GM12878 (cell line): Measurements from ENCODE around the gene SHMT2. TPM values are rescaled to one million over a fixed set of nuclear protein-coding genes. Genes with fewer than 3 reads are reported as not detected.

Source experiments
- ATAC-seq: fragments of 200-7000 bp; cut with Tn5 transposase; 3 replicates; pipeline ENCODE4 v1.9.1; 2020; ENCODE audit warnings: mild to moderate bottlenecking, moderate library complexity
- BruUV-seq: library from RNA; stranded (reverse); fragments of 400-500 nt; replicated peaks from 2 replicates; lab custom pipeline; 2021; lab: Mats Ljungman, UMichigan
- CTCF ChIA-PET: fragments of 300-600 bp; sonication (Branson Sonifier 250); formaldehyde crosslinking; extraction: SDS; loops from one replicate; lab custom pipeline; 2021; ENCODE audit warnings: inconsistent platforms; lab: Yijun Ruan, JAX
- POLR2A ChIA-PET: fragments of 350-600 bp; formaldehyde crosslinking; extraction: SDS; loops from one replicate; lab custom pipeline; 2021; ENCODE audit warnings: inconsistent platforms; lab: Charles Lee
- RAD21 ChIA-PET: fragments of 300-600 bp; sonication (Branson Sonifier 250); formaldehyde crosslinking; loops from one replicate; lab custom pipeline; 2023; ENCODE audit warnings: antibody characterized with exemption; ENCODE audit not compliant: unreplicated experiment; lab: Charles Lee
- SMC1A ChIA-PET: fragments of 300-600 bp; sonication (Branson Sonifier 250); formaldehyde crosslinking; loops from one replicate; lab custom pipeline; 2023; ENCODE audit not compliant: unreplicated experiment, uncharacterized antibody; lab: Charles Lee
- DNase-seq: peaks from one replicate; pipeline ENCODE4 v3.0.0-alpha.2; 2011; ENCODE audit warnings: low read depth, low spot score
- FAIRE-seq: peaks from 3 replicates; lab custom pipeline; 2011; peaks lifted over from hg19 to GRCh38; lab: Jason Lieb, UNC
- H2AFZ ChIP-seq: 2 replicates; pipeline ENCODE4 v1.6.0; 2011; ENCODE audit warnings: low read depth, low read length, control low read depth; ENCODE audit not compliant: control insufficient read depth
- H3K27ac ChIP-seq: 2 replicates; pipeline ENCODE4 v1.5.1; 2011; ENCODE audit warnings: control low read depth; ENCODE audit not compliant: control insufficient read depth, insufficient read depth
- H3K27me3 ChIP-seq, 2 experiments: replicated peaks in 1 of 2; 2 replicates each; pipeline versions ENCODE4 v1.6.0 to v1.6.1; 2011; ENCODE audit warnings: low read length in 1 of 2; ENCODE audit not compliant: control insufficient read depth in 2 of 2, insufficient read depth in 2 of 2
- H3K36me3 ChIP-seq, 2 experiments: 2 replicates each; pipeline ENCODE4 v1.5.1; 2011; ENCODE audit warnings: low read length in 1 of 2; ENCODE audit not compliant: control insufficient read depth in 2 of 2, insufficient read depth in 2 of 2
- H3K4me1 ChIP-seq: 2 replicates; pipeline ENCODE4 v1.6.1; 2011; ENCODE audit warnings: mild to moderate bottlenecking, low read length, moderate library complexity, mixed read lengths; ENCODE audit not compliant: control insufficient read depth, insufficient read depth
- H3K4me2 ChIP-seq: 2 replicates; pipeline ENCODE4 v1.6.0; 2011; ENCODE audit warnings: control low read depth; ENCODE audit not compliant: control insufficient read depth, insufficient read depth
- H3K4me3 ChIP-seq: fragments of 200-600 bp; sonication (generic); 2 replicates; pipeline ENCODE4 v1.5.1; 2016
- H3K79me2 ChIP-seq: 2 replicates; pipeline ENCODE4 v1.6.0; 2011; ENCODE audit warnings: low read length; ENCODE audit not compliant: control insufficient read depth, insufficient read depth
- H3K9ac ChIP-seq: 2 replicates; pipeline ENCODE4 v1.8.0; 2011; ENCODE audit warnings: low read length, control low read depth, mixed read lengths; ENCODE audit not compliant: control insufficient read depth, insufficient read depth
- H3K9me3 ChIP-seq: replicated peaks from 3 replicates; pipeline ENCODE4 v1.5.1; 2011; ENCODE audit warnings: mild to moderate bottlenecking, low read length; ENCODE audit not compliant: control insufficient read depth, insufficient read depth
- H4K20me1 ChIP-seq: 2 replicates; pipeline ENCODE4 v1.6.0; 2011; ENCODE audit not compliant: control insufficient read depth, insufficient read depth
- ASH2L ChIP-seq: fragments of 300-600, 200-600 bp; sonication (generic); IDR thresholded peaks from 2 replicates; pipeline ENCODE4 v1.6.1; 2017; ENCODE audit warnings: low read depth, mild to moderate bottlenecking, borderline replicate concordance
- BMI1 ChIP-seq: fragments of 450-650 bp; IDR thresholded peaks from 2 replicates; pipeline ENCODE4 v1.6.1; 2016; ENCODE audit warnings: mild to moderate bottlenecking, moderate library complexity, borderline replicate concordance
- FOXK2 ChIP-seq: fragments of 450-650 bp; IDR thresholded peaks from 2 replicates; pipeline ENCODE4 v1.6.1; 2017; ENCODE audit warnings: mild to moderate bottlenecking, moderate library complexity
- GABPA ChIP-seq: IDR thresholded peaks from 2 replicates; pipeline ENCODE4 v1.6.1; 2014; ENCODE audit warnings: antibody characterized with exemption, low read depth, mild to moderate bottlenecking, inconsistent platforms
- MEF2B ChIP-seq: fragments of 450-650 bp; IDR thresholded peaks from 2 replicates; pipeline ENCODE4 v1.6.1; 2018; ENCODE audit warnings: mild to moderate bottlenecking, moderate library complexity; ENCODE audit not compliant: partially characterized antibody, poor library complexity, severe bottlenecking
- NR2C2 ChIP-seq: IDR thresholded peaks from 2 replicates; pipeline ENCODE4 v1.6.1; 2011; ENCODE audit warnings: borderline replicate concordance, low read depth; ENCODE audit not compliant: control insufficient read depth, insufficient read length
- PBX3 ChIP-seq: IDR thresholded peaks from 2 replicates; pipeline ENCODE4 v1.6.1; 2011; ENCODE audit warnings: mild to moderate bottlenecking, low read depth, low read length, moderate library complexity; ENCODE audit not compliant: insufficient replicate concordance
- POLR2A ChIP-seq: IDR thresholded peaks from 2 replicates; pipeline ENCODE4 v1.6.1; 2011; ENCODE audit warnings: low read depth, mild to moderate bottlenecking, low read length
- RCOR1 ChIP-seq: conservative IDR thresholded peaks from 2 replicates; pipeline ENCODE4 v1.6.1; 2012; ENCODE audit warnings: low read depth, low read length, improper control_type of control experiment
- SIN3A ChIP-seq: IDR thresholded peaks from 2 replicates; pipeline ENCODE4 v1.6.1; 2012; ENCODE audit warnings: low read depth, low read length, improper control_type of control experiment
- YBX1 ChIP-seq: fragments of 450-650 bp; IDR thresholded peaks from 2 replicates; pipeline ENCODE4 v1.6.1; 2016; ENCODE audit warnings: antibody characterized with exemption
- ZNF24 ChIP-seq: fragments of 450-650 bp; IDR thresholded peaks from 2 replicates; pipeline ENCODE4 v1.6.1; 2017; ENCODE audit warnings: antibody characterized with exemption, mild to moderate bottlenecking
- ZSCAN29 ChIP-seq: fragments of 450-650 bp; IDR thresholded peaks from 2 replicates; pipeline ENCODE4 v1.6.1; 2017; ENCODE audit warnings: mild to moderate bottlenecking, moderate library complexity
- WGBS: methylation state at CpG from one replicate; pipeline ENCODE4 v1.1.6; 2016; ENCODE audit warnings: low lambda C conversion rate; ENCODE audit not compliant: insufficient replicate concordance, insufficient coverage; ENCODE audit errors: missing lambda C conversion rate; 5-methylcytosine and 5-hydroxymethylcytosine counted together
- in situ Hi-C: fragments of 300-500 bp; cut with MboI; formaldehyde crosslinking; loops from 9 replicates; pipeline ENCODE4 v1.14.3; 2018; ENCODE audit warnings: mixed read lengths
- intact Hi-C: fragments of 100-400 bp; cut with micrococcal nuclease; formaldehyde crosslinking; loops from one replicate; pipeline ENCODE4 v1.14.2; 2022; ENCODE audit not compliant: unreplicated experiment
- polyA plus RNA-seq, 11 experiments: library from polyadenylated mRNA; depleted of rRNA in 4 of 11; unstranded in 6 of 11; stranded (reverse) in 5 of 11; fragments of >200 nt; fragmentation: Nextera tagmentation in 4 of 11; fragmentation: Illumina TruSeq in 1 of 11; extraction: Ambion mirVana in 4 of 11; extraction: Trizol in 1 of 11; gene quantifications; 1 replicate in 1 of 11; 2 replicates in 10 of 11; pipeline versions ENCODE4 v1.2.1 to v1.2.3, GENCODE V29; 2011 to 2016; ENCODE audit warnings: inconsistent platforms in 2 of 11, missing spikeins in 2 of 11, low read depth in 1 of 11
- total RNA-seq, 4 experiments: library from RNA; depleted of rRNA in 3 of 4; stranded (reverse); fragments of >200 nt in 3 of 4; fragmentation: Illumina TruSeq in 1 of 4; extraction: Trizol in 1 of 4; gene quantifications; 2 replicates each; pipeline versions ENCODE4 v1.2.1 to v1.2.3, GENCODE V29; 2013 to 2021
- TF ChIP-seq, protein P1 (sequence below): fragments of 450-650 bp; formaldehyde crosslinking; IDR thresholded peaks from 2 replicates; pipeline ENCODE4 v1.4.0; 2020; ENCODE audit warnings: mild to moderate bottlenecking, moderate library complexity

SHMT2 gene
- total and polyA plus RNA-seq, 10 of the 15 experiments (the other 5 are each of a cell fraction or from before 2014, with no cell fraction given): 57.0 to 292 (median 186) TPM

DNA sequence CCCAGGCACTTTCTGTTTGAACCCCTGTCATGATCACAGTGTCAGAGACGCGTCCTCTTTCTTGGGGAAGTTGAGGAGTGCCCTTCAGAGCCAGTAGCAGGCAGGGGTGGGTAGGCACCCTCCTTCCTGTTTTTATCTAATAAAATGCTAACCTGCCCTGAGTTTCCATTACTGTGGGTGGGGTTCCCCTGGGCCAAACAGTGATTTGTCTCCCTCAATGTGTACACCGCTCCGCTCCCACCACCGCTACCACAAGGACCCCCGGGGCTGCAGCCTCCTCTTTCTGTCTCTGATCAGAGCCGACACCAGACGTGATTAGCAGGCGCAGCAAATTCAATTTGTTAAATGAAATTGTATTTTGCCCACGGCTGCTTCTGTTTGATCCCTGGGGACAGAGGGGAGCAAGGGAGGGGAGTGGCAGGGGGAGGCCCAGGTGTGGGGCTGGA lies 5.1 kb downstream of the SHMT2 start:
- RAD21 ChIA-PET: no interaction called here
- no peaks in the 10 kb centered on the region for H4K20me1 ChIP-seq
- WGBS: 52% methylated on average over 10 of the region's 10 CpGs
- no peak for DNase-seq
- H3K36me3 ChIP-seq: peaks cover 23 to 28% of the 10 kb centered on the region in 2 experiments
- in situ Hi-C loops: no loop called here
- FAIRE-seq: no peak
- H3K27me3 ChIP-seq: peaks cover 0 to 3% of the 10 kb centered on the region in 2 experiments; a peak in 1 of 4 replicates
- peaks cover 21% of the 10 kb centered on the region for H3K79me2 ChIP-seq
- peaks cover 31% of the 10 kb centered on the region for H3K4me1 ChIP-seq
- H3K9ac ChIP-seq: no peak overlapping the region
- no peak overlapping the region for H2AFZ ChIP-seq
- no peak overlapping the region for H3K27ac ChIP-seq
- TF ChIP-seq PBX3 (no peak), ZNF24 (no peak), ASH2L (no peak), MEF2B (no peak), YBX1 (no peak), FOXK2 (no peak), SIN3A (no peak), GABPA (no peak), ZSCAN29 (no peak), POLR2A (no peak), RCOR1 (no peak), BMI1 (no peak), NR2C2 (no peak)
- TF ChIP-seq, protein P1, sequence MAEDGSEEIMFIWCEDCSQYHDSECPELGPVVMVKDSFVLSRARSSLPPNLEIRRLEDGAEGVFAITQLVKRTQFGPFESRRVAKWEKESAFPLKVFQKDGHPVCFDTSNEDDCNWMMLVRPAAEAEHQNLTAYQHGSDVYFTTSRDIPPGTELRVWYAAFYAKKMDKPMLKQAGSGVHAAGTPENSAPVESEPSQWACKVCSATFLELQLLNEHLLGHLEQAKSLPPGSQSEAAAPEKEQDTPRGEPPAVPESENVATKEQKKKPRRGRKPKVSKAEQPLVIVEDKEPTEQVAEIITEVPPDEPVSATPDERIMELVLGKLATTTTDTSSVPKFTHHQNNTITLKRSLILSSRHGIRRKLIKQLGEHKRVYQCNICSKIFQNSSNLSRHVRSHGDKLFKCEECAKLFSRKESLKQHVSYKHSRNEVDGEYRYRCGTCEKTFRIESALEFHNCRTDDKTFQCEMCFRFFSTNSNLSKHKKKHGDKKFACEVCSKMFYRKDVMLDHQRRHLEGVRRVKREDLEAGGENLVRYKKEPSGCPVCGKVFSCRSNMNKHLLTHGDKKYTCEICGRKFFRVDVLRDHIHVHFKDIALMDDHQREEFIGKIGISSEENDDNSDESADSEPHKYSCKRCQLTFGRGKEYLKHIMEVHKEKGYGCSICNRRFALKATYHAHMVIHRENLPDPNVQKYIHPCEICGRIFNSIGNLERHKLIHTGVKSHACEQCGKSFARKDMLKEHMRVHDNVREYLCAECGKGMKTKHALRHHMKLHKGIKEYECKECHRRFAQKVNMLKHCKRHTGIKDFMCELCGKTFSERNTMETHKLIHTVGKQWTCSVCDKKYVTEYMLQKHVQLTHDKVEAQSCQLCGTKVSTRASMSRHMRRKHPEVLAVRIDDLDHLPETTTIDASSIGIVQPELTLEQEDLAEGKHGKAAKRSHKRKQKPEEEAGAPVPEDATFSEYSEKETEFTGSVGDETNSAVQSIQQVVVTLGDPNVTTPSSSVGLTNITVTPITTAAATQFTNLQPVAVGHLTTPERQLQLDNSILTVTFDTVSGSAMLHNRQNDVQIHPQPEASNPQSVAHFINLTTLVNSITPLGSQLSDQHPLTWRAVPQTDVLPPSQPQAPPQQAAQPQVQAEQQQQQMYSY: no peak
- TF ChIP-seq, all 136 proteins: peak for 0
- Histone ChIP-seq H3K4me2 (no peak overlapping the region), H3K9me3 (no peaks in the 10 kb centered on the region), H3K4me3 (no peak overlapping the region)
- ChIA-PET SMC1A (no interaction called here), CTCF (no interaction called here), POLR2A (no interaction called here)
- no peak for ATAC-seq
- no TSS peak for BruUV-seq
- intact Hi-C loops: no loop called here
